Non-pigmented ciliary epithelial cell (primary cell): ENCODE data around the gene TENM4.

Experiments used
- DNase-seq: peaks from one replicate; pipeline ENCODE4 v3.0.0-alpha.2; 2010; ENCODE audit warnings: low read depth

Gene TENM4

GRCh38 chr11:79294845-79295731 lies 145.7 kb downstream of the TENM4 start:
- DNase-seq, result no peak

GRCh38 chr11:79291948-79292347 lies 148.9 kb downstream of the TENM4 start:
- DNase-seq, result no peak

GRCh38 chr11:79290761-79291160 lies 150.1 kb downstream of the TENM4 start:
- DNase-seq, result no peak

- DNase-seq, result no peak
Measured at GRCh38 chr11:79287952-79288351, 152.9 kb downstream of the TENM4 start.

GRCh38 chr11:79285756-79286155 lies 155.1 kb downstream of the TENM4 start:
- no peak for DNase-seq

GRCh38 chr11:79276736-79277325 lies 164.0 kb downstream of the TENM4 start:
- no peak for DNase-seq

- DNase-seq, result no peak
Measured at GRCh38 chr11:79274636-79275331, 166.0 kb downstream of the TENM4 start.

- no peak for DNase-seq
Measured at GRCh38 chr11:79273781-79274180, 167.0 kb downstream of the TENM4 start.

GRCh38 chr11:79269611-79270307 lies 171.1 kb downstream of the TENM4 start:
- no peak for DNase-seq

- no peak for DNase-seq
Measured at GRCh38 chr11:79266396-79266795, 174.4 kb downstream of the TENM4 start.

GRCh38 chr11:79265756-79266322 lies 175.0 kb downstream of the TENM4 start:
- DNase-seq, result no peak

- DNase-seq, result no peak
Measured at GRCh38 chr11:79264284-79264683, 176.5 kb downstream of the TENM4 start.

GRCh38 chr11:79263001-79263400 lies 177.8 kb downstream of the TENM4 start:
- no peak for DNase-seq

GRCh38 chr11:79262221-79262620 lies 178.6 kb downstream of the TENM4 start:
- no peak for DNase-seq

GRCh38 chr11:79261684-79262083 lies 179.1 kb downstream of the TENM4 start:
- DNase-seq, result no peak

- DNase-seq, result no peak
Measured at GRCh38 chr11:79259800-79260199, 181.0 kb downstream of the TENM4 start.

GRCh38 chr11:79258576-79258975 lies 182.3 kb downstream of the TENM4 start:
- no peak for DNase-seq

GRCh38 chr11:79255965-79256364 lies 184.9 kb downstream of the TENM4 start:
- no peak for DNase-seq

GRCh38 chr11:79253280-79253679 lies 187.6 kb downstream of the TENM4 start:
- no peak for DNase-seq

GRCh38 chr11:79249295-79249993 lies 191.4 kb downstream of the TENM4 start:
- peak; percentile 22 for DNase-seq

- DNase-seq, result no peak
Measured at GRCh38 chr11:79244798-79245197, 196.0 kb downstream of the TENM4 start.
